ENCODE data around the gene AP2A1.
A peak's percentile ranks its signal among the peaks of the same experiment; 100 is the strongest.
"Not testable (repeated sequence)": the region's sequence is repeated elsewhere in the genome, so short reads cannot be mapped to it uniquely, and the experiment has no call there.

The AP2A1 gene

DNA sequence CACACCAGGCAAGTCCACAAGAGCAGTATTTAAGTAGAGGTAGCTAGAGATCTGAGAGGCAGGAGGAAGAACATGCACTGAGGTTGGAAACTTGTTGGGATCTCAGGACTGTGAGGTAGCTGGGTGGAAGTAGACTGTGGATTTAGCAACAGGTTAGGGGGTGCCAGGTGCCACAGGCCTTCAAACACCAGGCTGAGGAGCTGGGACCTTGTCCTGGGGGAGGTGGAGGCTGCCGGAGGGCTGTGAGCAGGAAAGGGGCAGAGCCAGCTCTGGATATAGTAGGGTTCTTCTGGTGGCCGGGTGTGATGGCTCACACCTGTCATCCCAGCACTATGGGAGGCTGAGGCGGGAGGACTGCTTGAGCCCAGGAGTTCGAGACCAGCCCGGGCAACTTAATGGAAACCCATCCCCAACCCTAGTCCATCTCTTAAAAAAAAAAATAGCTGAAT is 43.2 kb downstream of the AP2A1 start:
- no peak overlapping the region for H3K27ac Mint-ChIP-seq
- no peaks in the 10 kb centered on the region for H3K27me3 Mint-ChIP-seq
- H3K4me3 Mint-ChIP-seq, result peak overlapping the region; percentile 81
- H3K9me3 Mint-ChIP-seq, result no peaks in the 10 kb centered on the region
- peaks cover 6% of the 10 kb centered on the region for H3K36me3 Mint-ChIP-seq (ENCODE audit: low read depth)
- H3K4me1 Mint-ChIP-seq (ENCODE audit: low read depth), result peaks cover 46% of the 10 kb centered on the region

DNA sequence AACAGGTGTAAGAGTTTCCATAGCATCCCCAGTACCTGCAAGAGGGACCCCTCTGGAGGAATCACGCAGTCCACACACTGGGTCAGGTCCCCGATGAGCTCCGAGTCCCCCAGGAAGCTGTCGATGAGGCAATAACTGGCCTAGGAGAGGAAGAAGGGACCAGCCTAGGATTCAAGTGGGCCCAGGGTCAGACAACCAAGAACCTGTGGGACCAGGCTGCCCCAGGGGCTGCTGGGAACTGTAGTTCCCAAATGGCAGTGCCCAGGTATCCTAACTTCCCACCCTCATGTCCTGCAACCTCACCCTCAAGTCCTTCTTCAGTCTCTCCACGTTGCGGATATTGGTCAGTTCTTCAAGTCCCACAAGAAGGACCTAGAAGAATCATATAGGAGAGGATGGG is 44.5 kb downstream of the AP2A1 start:
- H3K27ac Mint-ChIP-seq, result no peak overlapping the region
- peaks cover 2% of the 10 kb centered on the region for H3K36me3 Mint-ChIP-seq (ENCODE audit: low read depth)
- no peak overlapping the region for H3K4me3 Mint-ChIP-seq
- no peaks in the 10 kb centered on the region for H3K9me3 Mint-ChIP-seq
- H3K4me1 Mint-ChIP-seq (ENCODE audit: low read depth), result peaks cover 46% of the 10 kb centered on the region
- no peaks in the 10 kb centered on the region for H3K27me3 Mint-ChIP-seq

DNA sequence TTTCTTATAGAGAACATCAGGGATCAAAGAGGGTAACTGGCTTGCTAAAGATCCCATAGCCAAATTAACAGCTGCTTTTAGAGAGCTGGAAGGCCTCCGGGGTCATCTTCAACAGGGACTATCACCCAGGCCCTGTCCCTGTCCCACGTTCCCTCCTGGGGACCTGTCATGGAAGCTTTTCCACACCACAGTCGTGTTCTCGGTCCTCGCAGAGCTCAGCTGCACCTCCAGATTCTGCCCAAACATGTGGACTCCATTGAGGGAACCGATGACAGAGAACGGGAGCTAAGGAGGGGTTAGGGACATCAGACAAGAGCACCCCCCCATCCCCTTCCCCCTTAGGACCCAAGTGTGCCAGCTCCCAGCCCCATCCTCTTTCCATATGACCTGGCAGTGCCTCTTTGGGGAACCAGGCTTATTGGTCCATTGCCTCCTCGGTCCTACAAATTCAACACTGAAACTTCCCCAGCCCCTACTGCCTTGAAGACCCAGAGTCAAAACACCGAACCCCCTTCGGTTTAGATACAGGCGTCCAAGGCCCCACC is 45.7 kb downstream of the AP2A1 start:
- Mint-ChIP-seq H3K36me3 (ENCODE audit: low read depth) (no peaks in the 10 kb centered on the region), H3K4me3 (peak overlapping the region; percentile 90), H3K27me3 (no peaks in the 10 kb centered on the region), H3K27ac (peak overlapping the region; percentile 98), H3K9me3 (no peaks in the 10 kb centered on the region), H3K4me1 (ENCODE audit: low read depth) (peaks cover 47% of the 10 kb centered on the region)

DNA sequence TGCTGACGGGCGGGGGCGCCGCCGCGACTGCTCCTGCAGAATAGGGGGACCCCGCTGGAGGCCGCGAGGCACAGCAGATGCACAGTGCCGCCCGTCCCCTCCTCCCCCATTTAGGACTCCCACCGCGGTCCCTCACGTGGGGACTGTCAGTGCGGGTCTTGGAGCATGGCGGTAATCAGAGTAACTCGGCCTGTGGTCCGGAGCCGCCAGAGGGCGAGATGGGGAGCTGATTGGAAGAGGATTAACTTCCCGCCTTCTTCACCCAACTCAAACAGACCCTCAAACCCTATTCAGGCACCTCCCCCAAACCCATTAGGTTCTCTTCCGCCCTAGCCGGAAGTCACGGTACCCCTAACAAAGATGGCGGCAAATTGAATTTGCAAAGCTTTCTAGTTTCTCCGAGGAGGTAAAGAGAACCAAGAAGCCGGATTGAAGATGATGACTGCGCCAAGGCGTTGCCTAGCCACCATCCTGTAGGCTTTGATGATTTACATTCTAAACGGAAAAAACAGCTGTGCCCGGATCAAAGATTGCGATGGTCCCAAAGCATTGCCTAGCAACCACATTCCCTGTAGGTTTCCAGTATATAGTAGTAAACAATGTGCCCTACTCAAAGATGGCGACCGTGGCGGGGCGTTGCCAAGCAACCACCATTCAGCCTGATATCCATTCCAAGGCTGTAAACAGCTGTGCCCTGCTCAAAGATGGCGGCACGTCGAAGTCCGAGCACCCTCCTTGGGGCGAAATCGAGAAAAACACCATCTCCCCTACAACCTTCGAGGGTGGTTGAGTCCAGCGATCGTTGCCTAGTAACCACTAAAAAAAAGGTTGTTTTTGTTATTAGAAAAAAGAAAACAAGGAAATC is 46.4 kb downstream of the AP2A1 start, which contains the start of gene FUZ:
Gene FUZ, minus strand, starts transcription at position 296 of the 865 bp plus-strand sequence. Its CDS starts 186 bp downstream, at position 110.
- Mint-ChIP-seq H3K27ac (peak within 1 kb of the TSS; percentile 98), H3K36me3 (ENCODE audit: low read depth) (no peaks in the 10 kb centered on the region), H3K4me3 (peak within 1 kb of the TSS; percentile 90), H3K4me1 (ENCODE audit: low read depth) (peaks cover 41% of the 10 kb centered on the region), H3K27me3 (no peaks in the 10 kb centered on the region), H3K9me3 (no peaks in the 10 kb centered on the region)

DNA sequence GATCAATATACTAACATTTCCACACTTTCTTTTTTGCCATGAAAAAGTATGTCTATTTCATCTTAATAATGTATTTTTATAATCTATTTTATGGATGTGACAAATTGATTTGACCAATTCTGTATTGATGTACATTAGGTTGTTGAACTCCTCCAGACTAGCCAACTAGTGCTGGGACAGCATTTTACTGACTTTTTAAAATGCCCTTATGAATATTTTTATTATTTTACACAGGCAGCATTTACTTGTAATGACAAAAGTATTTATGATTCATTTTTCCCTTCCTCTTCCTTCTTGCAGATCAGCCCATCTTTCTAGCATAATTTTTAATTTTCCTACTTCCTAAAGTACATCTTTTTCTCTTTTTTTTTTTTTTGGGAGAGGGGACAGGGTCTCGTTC is 47.2 kb downstream of the AP2A1 start:
- Mint-ChIP-seq H3K36me3 (ENCODE audit: low read depth) (no peaks in the 10 kb centered on the region), H3K4me3 (peak overlapping the region; percentile 90), H3K4me1 (ENCODE audit: low read depth) (peaks cover 36% of the 10 kb centered on the region), H3K9me3 (no peaks in the 10 kb centered on the region), H3K27ac (peak overlapping the region; percentile 66), H3K27me3 (no peaks in the 10 kb centered on the region)

DNA sequence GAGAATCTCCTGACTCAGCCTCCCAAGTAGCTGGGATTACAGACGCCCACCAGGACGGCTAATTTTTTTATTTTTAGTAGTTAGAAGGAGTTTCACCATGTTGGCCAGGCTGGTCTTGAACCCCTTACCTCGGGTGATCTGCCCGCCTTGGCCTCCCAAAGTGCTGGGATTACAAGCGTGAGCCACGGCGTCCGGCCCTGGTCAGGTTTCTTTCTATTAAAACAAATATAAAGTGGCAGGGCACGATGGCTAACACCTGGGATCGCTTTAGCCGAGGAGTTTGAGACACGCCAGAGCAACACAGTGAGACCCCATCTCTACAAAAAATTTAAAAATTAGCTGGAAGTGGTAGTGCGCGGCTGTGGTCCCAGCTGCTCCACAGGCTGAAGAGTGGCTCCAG is 49.8 kb downstream of the AP2A1 start:
- H3K4me3 Mint-ChIP-seq, result no peak overlapping the region
- H3K36me3 Mint-ChIP-seq (ENCODE audit: low read depth), result no peaks in the 10 kb centered on the region
- no peaks in the 10 kb centered on the region for H3K9me3 Mint-ChIP-seq
- H3K27ac Mint-ChIP-seq, result no peak overlapping the region
- H3K4me1 Mint-ChIP-seq (ENCODE audit: low read depth), result peaks cover 39% of the 10 kb centered on the region
- no peaks in the 10 kb centered on the region for H3K27me3 Mint-ChIP-seq

DNA sequence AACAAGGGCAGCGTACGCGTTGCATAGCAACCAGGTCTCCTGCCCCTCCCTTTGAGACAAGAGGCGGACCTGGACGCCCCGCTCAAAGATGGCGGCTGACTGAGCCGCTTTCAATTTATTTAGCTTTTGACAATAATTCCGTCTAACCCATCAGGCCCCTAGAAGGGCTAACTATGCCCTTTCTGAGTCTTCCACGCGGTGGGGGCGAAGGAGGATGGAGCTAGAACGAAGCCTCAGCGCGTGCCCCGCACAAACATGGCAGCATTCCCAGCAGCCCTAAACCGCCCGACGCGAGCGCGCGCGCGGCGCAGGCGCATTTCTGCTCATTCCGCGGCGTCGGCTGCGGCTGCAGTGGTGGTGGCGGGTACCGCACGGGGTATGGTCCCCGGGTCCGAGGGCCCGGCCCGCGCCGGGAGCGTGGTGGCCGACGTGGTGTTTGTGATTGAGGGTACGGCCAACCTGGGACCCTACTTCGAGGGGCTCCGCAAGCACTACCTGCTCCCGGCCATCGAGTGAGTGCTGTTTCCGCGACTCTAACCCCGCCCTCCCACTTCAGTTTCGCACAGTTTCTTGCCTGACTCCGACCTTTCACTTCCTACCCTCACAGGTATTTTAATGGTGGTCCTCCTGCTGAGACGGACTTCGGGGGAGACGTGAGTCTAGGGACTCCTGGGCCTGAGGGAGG is 51.3 kb downstream of the AP2A1 start, which contains the start of gene MED25:
Gene MED25, plus strand, starts transcription at position 326 of the 685 bp plus-strand sequence. Its CDS starts 53 bp downstream, at position 379.
- Mint-ChIP-seq H3K9me3 (no peaks in the 10 kb centered on the region), H3K36me3 (ENCODE audit: low read depth) (no peaks in the 10 kb centered on the region), H3K4me3 (peak within 1 kb of the TSS; percentile 92), H3K4me1 (ENCODE audit: low read depth) (peaks cover 33% of the 10 kb centered on the region), H3K27ac (peak within 1 kb of the TSS; percentile 99), H3K27me3 (no peaks in the 10 kb centered on the region)

DNA sequence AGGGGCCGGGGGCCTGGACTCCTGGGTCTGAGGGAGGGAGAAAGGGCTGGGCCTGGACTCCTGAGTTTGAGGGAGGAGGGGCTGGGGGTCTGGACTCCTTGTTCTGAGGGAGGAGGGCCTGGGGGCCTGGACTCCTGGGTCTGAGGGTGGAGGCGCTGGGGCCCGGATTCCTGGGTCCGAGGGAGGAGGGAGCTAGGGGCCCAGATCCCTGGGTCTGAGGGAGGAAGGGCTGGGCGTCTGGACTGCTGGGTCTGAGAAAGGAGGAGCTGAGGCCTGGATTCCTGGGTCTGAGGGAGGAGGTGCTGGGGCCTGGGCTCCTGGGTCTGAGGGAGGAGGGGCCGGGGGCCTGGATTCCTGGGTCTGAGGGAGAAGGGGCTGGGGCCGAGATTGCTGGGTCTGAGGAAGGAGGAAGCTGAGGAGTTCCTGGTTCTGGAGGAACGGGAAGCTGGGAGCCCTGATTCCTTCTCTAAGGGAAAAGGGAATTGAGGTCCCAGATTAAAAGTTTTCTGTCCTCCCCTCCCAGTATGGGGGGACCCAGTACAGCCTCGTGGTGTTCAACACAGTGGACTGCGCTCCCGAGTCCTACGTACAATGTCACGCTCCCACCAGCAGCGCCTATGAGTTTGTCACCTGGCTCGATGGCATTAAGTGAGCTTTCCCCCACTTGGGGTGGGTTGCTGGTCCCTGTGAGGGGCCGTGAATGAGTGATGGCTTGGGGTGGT is 52.0 kb downstream of the AP2A1 start:
- H3K27me3 Mint-ChIP-seq, result no peaks in the 10 kb centered on the region
- H3K9me3 Mint-ChIP-seq, result no peaks in the 10 kb centered on the region
- peaks cover 26% of the 10 kb centered on the region for H3K4me1 Mint-ChIP-seq (ENCODE audit: low read depth)
- H3K4me3 Mint-ChIP-seq, result peak overlapping the region; percentile 92
- peak overlapping the region; percentile 99 for H3K27ac Mint-ChIP-seq
- H3K36me3 Mint-ChIP-seq (ENCODE audit: low read depth), result no peaks in the 10 kb centered on the region

DNA sequence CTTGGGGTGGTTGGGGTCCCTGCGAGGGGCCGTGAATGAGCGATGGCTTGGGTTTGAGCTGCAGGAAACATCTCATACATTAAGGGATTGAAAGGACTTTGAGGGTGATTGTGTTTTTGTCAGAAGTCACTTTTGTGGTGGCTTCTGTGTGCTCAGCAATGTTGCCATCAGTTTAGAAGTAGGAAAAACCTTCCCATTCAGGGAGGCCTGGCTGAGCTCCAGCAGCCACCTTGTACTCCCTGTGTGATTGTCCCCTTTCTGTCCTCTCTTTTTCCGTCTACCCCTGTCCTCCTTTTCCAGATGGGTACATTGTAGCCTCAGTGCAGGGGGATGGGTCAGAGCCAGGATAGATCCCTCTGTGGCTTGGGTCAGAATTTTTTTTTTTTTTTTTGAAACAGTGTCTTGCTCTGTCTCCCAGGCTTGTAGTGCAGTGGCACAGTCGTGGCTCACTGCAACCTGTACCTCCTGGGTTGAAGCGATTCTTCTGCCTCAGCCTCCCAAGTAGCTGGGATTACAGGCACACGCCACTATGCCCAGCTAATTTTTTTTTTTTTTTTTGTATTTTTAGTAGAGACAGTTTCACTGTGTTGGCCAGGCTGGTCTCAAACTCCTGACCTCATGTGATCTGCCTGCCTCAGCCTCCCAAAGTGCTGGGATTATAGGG is 52.8 kb downstream of the AP2A1 start:
- H3K9me3 Mint-ChIP-seq; H3K27me3 Mint-ChIP-seq; H3K36me3 Mint-ChIP-seq (ENCODE audit: low read depth): not testable (repeated sequence)
- Mint-ChIP-seq H3K4me1 (ENCODE audit: low read depth) (peaks cover 20% of the 10 kb centered on the region), H3K4me3 (peak overlapping the region; percentile 92), H3K27ac (peak overlapping the region; percentile 99)

DNA sequence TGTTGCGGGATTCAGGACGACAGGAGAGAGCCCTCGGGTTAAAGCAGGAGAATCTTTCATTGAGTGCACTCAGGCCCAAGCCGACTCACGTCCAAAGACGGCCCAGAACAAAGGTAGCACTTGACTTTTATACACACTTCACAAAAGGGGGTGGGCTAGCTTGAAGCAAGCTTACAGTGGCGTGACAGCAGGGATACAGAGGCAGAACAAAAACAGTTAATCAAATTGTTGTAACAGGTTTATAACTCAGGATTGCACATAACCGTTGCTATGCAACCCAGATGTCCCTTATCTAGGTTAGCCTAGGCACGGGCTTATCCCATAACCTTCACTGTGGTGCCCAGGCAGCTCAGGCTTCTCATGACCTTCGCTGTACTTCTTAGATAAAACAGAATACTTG is 53.3 kb downstream of the AP2A1 start:
- peaks cover 20% of the 10 kb centered on the region for H3K4me1 Mint-ChIP-seq (ENCODE audit: low read depth)
- no peaks in the 10 kb centered on the region for H3K36me3 Mint-ChIP-seq (ENCODE audit: low read depth)
- H3K27me3 Mint-ChIP-seq, result no peaks in the 10 kb centered on the region
- H3K4me3 Mint-ChIP-seq, result no peak overlapping the region
- H3K9me3 Mint-ChIP-seq, result no peaks in the 10 kb centered on the region
- H3K27ac Mint-ChIP-seq, result no peak overlapping the region

DNA sequence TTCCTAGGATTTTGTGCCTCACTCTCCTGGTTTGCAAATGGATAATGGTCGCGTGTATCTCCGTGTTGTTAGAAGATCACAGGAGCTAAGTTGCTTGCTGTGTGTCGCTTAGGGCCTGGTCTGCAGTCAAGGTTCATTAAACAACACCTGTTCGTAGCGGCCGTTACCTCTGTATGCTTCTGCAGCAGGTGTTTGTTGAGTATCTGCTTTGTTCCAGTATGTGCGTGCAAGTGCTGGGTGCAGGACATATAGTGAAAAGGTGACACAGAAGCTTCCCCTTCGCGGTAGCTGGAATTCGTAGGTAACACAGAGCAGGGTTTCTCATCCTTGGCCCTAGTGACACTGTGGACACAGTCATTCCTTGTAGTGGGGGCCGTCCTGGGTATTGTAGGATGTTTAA is 56.7 kb downstream of the AP2A1 start:
- H3K9me3 Mint-ChIP-seq, result no peaks in the 10 kb centered on the region
- no peak overlapping the region for H3K4me3 Mint-ChIP-seq
- H3K27ac Mint-ChIP-seq, result no peak overlapping the region
- peaks cover 8% of the 10 kb centered on the region for H3K36me3 Mint-ChIP-seq (ENCODE audit: low read depth)
- peaks cover 13% of the 10 kb centered on the region for H3K4me1 Mint-ChIP-seq (ENCODE audit: low read depth)
- no peaks in the 10 kb centered on the region for H3K27me3 Mint-ChIP-seq

DNA sequence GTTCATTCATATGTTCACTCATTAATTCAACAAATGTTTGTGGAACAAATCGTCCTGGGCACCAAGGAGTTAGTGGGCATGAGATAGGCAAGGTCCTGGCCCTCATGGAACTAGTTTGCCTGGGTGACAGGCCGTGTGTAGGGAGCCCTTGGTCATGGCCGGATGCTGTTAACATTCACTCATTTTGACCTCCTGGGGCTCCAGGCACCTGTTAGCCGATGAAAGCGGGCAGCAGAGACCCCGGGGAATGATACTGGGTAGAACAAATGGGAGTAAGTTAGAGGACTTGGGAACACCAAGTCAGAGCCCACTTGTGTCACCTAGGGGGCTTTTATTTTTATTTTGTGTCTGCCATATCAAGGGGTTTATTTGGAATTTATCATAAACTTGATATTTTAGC is 57.9 kb downstream of the AP2A1 start:
- Mint-ChIP-seq H3K27me3 (no peaks in the 10 kb centered on the region), H3K4me3 (no peak overlapping the region), H3K4me1 (ENCODE audit: low read depth) (peaks cover 5% of the 10 kb centered on the region), H3K36me3 (ENCODE audit: low read depth) (peaks cover 8% of the 10 kb centered on the region), H3K27ac (no peak overlapping the region), H3K9me3 (no peaks in the 10 kb centered on the region)

DNA sequence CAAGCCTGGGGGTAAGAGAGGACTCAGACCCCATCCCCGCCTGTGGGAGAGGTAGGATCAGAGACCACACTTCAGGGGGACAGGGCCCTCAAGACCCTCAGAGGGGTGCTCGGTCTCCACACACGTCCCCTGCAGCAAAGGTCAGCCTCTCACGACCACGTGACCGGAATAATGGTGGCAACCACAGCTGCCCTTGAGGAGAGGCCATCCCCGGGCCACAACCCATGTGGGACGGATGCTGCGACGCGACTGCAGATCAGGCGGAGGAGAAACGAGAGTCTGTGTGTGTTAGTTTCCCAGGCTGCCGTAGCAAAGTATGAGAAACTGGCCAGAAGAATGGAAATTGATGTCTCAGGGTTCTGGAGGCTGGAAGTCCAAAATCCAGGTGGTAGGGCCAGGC is 60.2 kb downstream of the AP2A1 start:
- no peaks in the 10 kb centered on the region for H3K9me3 Mint-ChIP-seq
- no peak overlapping the region for H3K4me3 Mint-ChIP-seq
- H3K27ac Mint-ChIP-seq, result no peak overlapping the region
- no peaks in the 10 kb centered on the region for H3K27me3 Mint-ChIP-seq
- peaks cover 8% of the 10 kb centered on the region for H3K36me3 Mint-ChIP-seq (ENCODE audit: low read depth)
- H3K4me1 Mint-ChIP-seq (ENCODE audit: low read depth), result no peaks in the 10 kb centered on the region

DNA sequence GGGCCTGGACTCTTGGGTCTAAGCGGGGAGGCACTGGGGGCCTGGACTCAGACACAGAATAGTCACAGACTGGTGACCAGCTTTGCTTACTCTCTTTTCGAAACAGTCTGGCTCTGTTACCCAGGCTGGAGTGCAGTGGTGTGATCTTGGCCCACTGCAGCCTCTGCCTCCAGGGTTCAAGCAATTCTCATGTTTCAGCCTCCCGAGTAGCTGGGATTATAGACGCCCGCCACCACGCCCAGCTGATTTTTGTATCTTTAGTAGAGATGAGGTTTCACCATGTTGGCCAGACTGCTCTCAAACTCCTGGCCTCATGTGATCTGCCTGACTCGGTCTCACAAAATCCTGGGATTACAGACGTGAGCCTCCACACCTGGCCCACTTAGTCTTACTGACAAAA is 62.4 kb downstream of the AP2A1 start:
- Mint-ChIP-seq H3K27me3 (no peaks in the 10 kb centered on the region), H3K36me3 (ENCODE audit: low read depth) (peaks cover 17% of the 10 kb centered on the region), H3K27ac (no peak overlapping the region), H3K4me3 (no peak overlapping the region), H3K9me3 (no peaks in the 10 kb centered on the region), H3K4me1 (ENCODE audit: low read depth) (no peaks in the 10 kb centered on the region)
